ENCODE measurements around the gene MRPL46.

The MRPL46 gene

GRCh38 chr15:88433046-88433685, 34.0 kb downstream of the MRPL46 start:
- no peak for TF ChIP-seq RAD21 (IDR thresholded peaks at IDR 0.05; ENCODE audit: low read depth)
- TF ChIP-seq FOXM1 (IDR thresholded peaks at IDR 0.05; ENCODE audit: borderline replicate concordance, low read depth): no peak
- no peak for TF ChIP-seq ZBTB7A (IDR thresholded peaks at IDR 0.05; ENCODE audit: low read depth)
- no peak for TF ChIP-seq YY1 (IDR thresholded peaks at IDR 0.05; ENCODE audit: low read depth)
- TF ChIP-seq MAX (IDR thresholded peaks at IDR 0.05): no peak
- TF ChIP-seq TAF1 (IDR thresholded peaks at IDR 0.05; ENCODE audit: low read depth): no peak
- no peak for TF ChIP-seq CEBPB (IDR thresholded peaks at IDR 0.05)
- TF ChIP-seq USF1 (IDR thresholded peaks at IDR 0.05): no peak
- no peak for TF ChIP-seq NFIC (IDR thresholded peaks at IDR 0.05)
- TF ChIP-seq CREB1 (IDR thresholded peaks at IDR 0.05; ENCODE audit: low read depth): no peak
- TF ChIP-seq TCF12 (IDR thresholded peaks at IDR 0.05; ENCODE audit: low read depth): no peak

- TF ChIP-seq NFIC (IDR thresholded peaks at IDR 0.05): no peak
- no peak for TF ChIP-seq EGR1 (IDR thresholded peaks at IDR 0.05)
- no peak for TF ChIP-seq ZBTB7A (IDR thresholded peaks at IDR 0.05; ENCODE audit: low read depth)
- no peak for TF ChIP-seq YY1 (IDR thresholded peaks at IDR 0.05; ENCODE audit: low read depth)
- TF ChIP-seq TCF12 (IDR thresholded peaks at IDR 0.05; ENCODE audit: low read depth): no peak
- TF ChIP-seq EP300 (IDR thresholded peaks at IDR 0.05; ENCODE audit: borderline replicate concordance): no peak
- TF ChIP-seq REST (IDR thresholded peaks at IDR 0.05; ENCODE audit: low read depth): no peak
- TF ChIP-seq RAD21 (IDR thresholded peaks at IDR 0.05; ENCODE audit: low read depth): no peak
- TF ChIP-seq CREB1 (IDR thresholded peaks at IDR 0.05; ENCODE audit: low read depth): no peak
- no peak for TF ChIP-seq CEBPB (IDR thresholded peaks at IDR 0.05)
- no peak for TF ChIP-seq TAF1 (IDR thresholded peaks at IDR 0.05; ENCODE audit: low read depth)
- no peak for TF ChIP-seq MAX (IDR thresholded peaks at IDR 0.05)
- TF ChIP-seq FOXM1 (IDR thresholded peaks at IDR 0.05; ENCODE audit: borderline replicate concordance, low read depth): no peak
- no peak for TF ChIP-seq TEAD4 (IDR thresholded peaks at IDR 0.05)
- TF ChIP-seq USF1 (IDR thresholded peaks at IDR 0.05): no peak
These were observed 35.7 kb downstream of the MRPL46 start for GRCh38 chr15:88431441-88431840.

- no peak for TF ChIP-seq YY1 (IDR thresholded peaks at IDR 0.05; ENCODE audit: low read depth)
- no peak for TF ChIP-seq ZBTB7A (IDR thresholded peaks at IDR 0.05; ENCODE audit: low read depth)
- TF ChIP-seq EGR1 (IDR thresholded peaks at IDR 0.05): no peak
- no peak for TF ChIP-seq EP300 (IDR thresholded peaks at IDR 0.05; ENCODE audit: borderline replicate concordance)
- no peak for TF ChIP-seq TCF12 (IDR thresholded peaks at IDR 0.05; ENCODE audit: low read depth)
- TF ChIP-seq TEAD4 (IDR thresholded peaks at IDR 0.05): no peak
- TF ChIP-seq USF1 (IDR thresholded peaks at IDR 0.05): no peak
- no peak for TF ChIP-seq NFIC (IDR thresholded peaks at IDR 0.05)
- TF ChIP-seq CEBPB (IDR thresholded peaks at IDR 0.05): no peak
- no peak for TF ChIP-seq TAF1 (IDR thresholded peaks at IDR 0.05; ENCODE audit: low read depth)
- no peak for TF ChIP-seq RAD21 (IDR thresholded peaks at IDR 0.05; ENCODE audit: low read depth)
- TF ChIP-seq REST (IDR thresholded peaks at IDR 0.05; ENCODE audit: low read depth): no peak
- TF ChIP-seq CREB1 (IDR thresholded peaks at IDR 0.05; ENCODE audit: low read depth): no peak
- no peak for TF ChIP-seq FOXM1 (IDR thresholded peaks at IDR 0.05; ENCODE audit: borderline replicate concordance, low read depth)
- no peak for TF ChIP-seq MAX (IDR thresholded peaks at IDR 0.05)
These were observed 37.1 kb downstream of the MRPL46 start for GRCh38 chr15:88430051-88430450.

GRCh38 chr15:88428805-88429605, 38.2 kb downstream of the MRPL46 start:
- no peak for TF ChIP-seq FOXM1 (IDR thresholded peaks at IDR 0.05; ENCODE audit: borderline replicate concordance, low read depth)
- no peak for TF ChIP-seq EP300 (IDR thresholded peaks at IDR 0.05; ENCODE audit: borderline replicate concordance)
- TF ChIP-seq MAX (IDR thresholded peaks at IDR 0.05): no peak
- no peak for TF ChIP-seq USF1 (IDR thresholded peaks at IDR 0.05)

All from Ishikawa (cell line).